ENCODE measurements around the gene ITGAV.

ITGAV gene

DNA sequence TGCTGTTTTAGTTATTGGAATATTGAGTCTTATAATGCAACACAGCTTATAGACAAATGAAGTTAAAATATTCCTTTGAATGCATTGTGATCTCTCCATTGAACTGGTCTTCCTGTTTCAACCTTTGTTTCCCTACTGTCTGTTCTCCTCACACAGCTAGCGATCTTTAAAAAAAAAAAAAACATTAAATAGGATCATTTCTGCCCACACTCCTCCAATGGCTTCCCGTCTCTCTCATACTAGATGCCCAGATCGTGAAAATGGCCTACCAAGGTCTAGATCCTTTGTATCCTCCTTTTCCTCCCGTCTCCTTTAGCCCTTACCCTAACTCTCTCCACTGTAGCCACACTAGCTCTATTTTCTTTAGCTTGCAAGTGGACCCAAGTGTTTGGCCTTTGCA, 106.4 kb downstream of the ITGAV start:
- H3K36me3 ChIP-seq (ENCODE audit: insufficient read depth, low read length): no peaks in the 10 kb centered on the region
- H4K20me1 ChIP-seq (ENCODE audit: insufficient read depth, low read length, poor library complexity, severe bottlenecking): no peaks in the 10 kb centered on the region
- no peaks in the 10 kb centered on the region for H3F3A ChIP-seq (ENCODE audit: low read depth)
- TF ChIP-seq, protein P1, sequence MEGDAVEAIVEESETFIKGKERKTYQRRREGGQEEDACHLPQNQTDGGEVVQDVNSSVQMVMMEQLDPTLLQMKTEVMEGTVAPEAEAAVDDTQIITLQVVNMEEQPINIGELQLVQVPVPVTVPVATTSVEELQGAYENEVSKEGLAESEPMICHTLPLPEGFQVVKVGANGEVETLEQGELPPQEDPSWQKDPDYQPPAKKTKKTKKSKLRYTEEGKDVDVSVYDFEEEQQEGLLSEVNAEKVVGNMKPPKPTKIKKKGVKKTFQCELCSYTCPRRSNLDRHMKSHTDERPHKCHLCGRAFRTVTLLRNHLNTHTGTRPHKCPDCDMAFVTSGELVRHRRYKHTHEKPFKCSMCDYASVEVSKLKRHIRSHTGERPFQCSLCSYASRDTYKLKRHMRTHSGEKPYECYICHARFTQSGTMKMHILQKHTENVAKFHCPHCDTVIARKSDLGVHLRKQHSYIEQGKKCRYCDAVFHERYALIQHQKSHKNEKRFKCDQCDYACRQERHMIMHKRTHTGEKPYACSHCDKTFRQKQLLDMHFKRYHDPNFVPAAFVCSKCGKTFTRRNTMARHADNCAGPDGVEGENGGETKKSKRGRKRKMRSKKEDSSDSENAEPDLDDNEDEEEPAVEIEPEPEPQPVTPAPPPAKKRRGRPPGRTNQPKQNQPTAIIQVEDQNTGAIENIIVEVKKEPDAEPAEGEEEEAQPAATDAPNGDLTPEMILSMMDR (conservative IDR thresholded peaks at IDR 0.05; ENCODE audit: low read length): no peak
- TF ChIP-seq EZH2phosphoT487 (IDR thresholded peaks at IDR 0.05; ENCODE audit: borderline replicate concordance): no peak
- no peak overlapping the region for H3K9ac ChIP-seq (ENCODE audit: low read depth, low read length, poor library complexity, severe bottlenecking)
- no peak overlapping the region for H3K4me2 ChIP-seq (ENCODE audit: low read depth, low read length, poor library complexity, severe bottlenecking)
- H3K79me2 ChIP-seq (ENCODE audit: insufficient read depth, low read length): no peaks in the 10 kb centered on the region
- no peak overlapping the region for H3K4me3 ChIP-seq (ENCODE audit: low read length, poor library complexity, severe bottlenecking)
- H2AFZ ChIP-seq (ENCODE audit: low read length): no peak overlapping the region; the same call in 1 of the 2 replicates
- H3K4me1 ChIP-seq (ENCODE audit: insufficient read depth, low read length, poor library complexity, severe bottlenecking): no peaks in the 10 kb centered on the region
- H3K27me3 ChIP-seq (ENCODE audit: insufficient read depth, low read length, poor library complexity, severe bottlenecking): no peaks in the 10 kb centered on the region
- no peaks in the 10 kb centered on the region for H3K9me3 ChIP-seq (ENCODE audit: insufficient read depth, low read depth, low read length)
- H3K9me2 ChIP-seq (replicated peaks; ENCODE audit: low read depth, low read length): no peaks in the 10 kb centered on the region

DNA sequence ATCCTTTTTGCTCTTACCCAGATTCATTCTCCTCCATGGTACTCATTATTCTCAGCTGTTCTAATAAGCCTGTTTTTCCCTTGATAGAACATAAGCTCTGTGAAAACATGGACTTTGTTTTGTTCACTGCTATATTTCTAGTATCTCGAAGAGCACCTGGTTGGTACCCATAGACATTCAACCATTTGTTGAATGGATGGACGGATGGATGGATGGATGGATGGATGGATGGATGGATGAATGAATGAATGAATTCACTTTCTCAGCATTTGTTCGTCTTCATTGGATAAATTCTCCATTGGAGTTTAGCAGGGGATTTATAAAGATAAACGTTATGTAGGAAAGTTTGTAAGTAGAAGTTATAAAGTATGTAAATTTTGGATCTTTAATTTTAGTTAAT, 106.9 kb downstream of the ITGAV start:
- no peak overlapping the region for H3K4me3 ChIP-seq (ENCODE audit: low read length, poor library complexity, severe bottlenecking)
- H3K9me3 ChIP-seq (ENCODE audit: insufficient read depth, low read depth, low read length): no peaks in the 10 kb centered on the region
- no peaks in the 10 kb centered on the region for H3K36me3 ChIP-seq (ENCODE audit: insufficient read depth, low read length)
- H3K27me3 ChIP-seq (ENCODE audit: insufficient read depth, low read length, poor library complexity, severe bottlenecking): no peaks in the 10 kb centered on the region
- no peaks in the 10 kb centered on the region for H3K79me2 ChIP-seq (ENCODE audit: insufficient read depth, low read length)
- no peaks in the 10 kb centered on the region for H3K4me1 ChIP-seq (ENCODE audit: insufficient read depth, low read length, poor library complexity, severe bottlenecking)
- no peak overlapping the region for H3K4me2 ChIP-seq (ENCODE audit: low read depth, low read length, poor library complexity, severe bottlenecking)
- TF ChIP-seq, protein P1 (conservative IDR thresholded peaks at IDR 0.05; ENCODE audit: low read length): no peak
- no peak for TF ChIP-seq EZH2phosphoT487 (IDR thresholded peaks at IDR 0.05; ENCODE audit: borderline replicate concordance)
- H4K20me1 ChIP-seq (ENCODE audit: insufficient read depth, low read length, poor library complexity, severe bottlenecking): no peaks in the 10 kb centered on the region
- no peaks in the 10 kb centered on the region for H3F3A ChIP-seq (ENCODE audit: low read depth)
- H2AFZ ChIP-seq (ENCODE audit: low read length): no peak overlapping the region
- no peaks in the 10 kb centered on the region for H3K9me2 ChIP-seq (replicated peaks; ENCODE audit: low read depth, low read length)
- no peak overlapping the region for H3K9ac ChIP-seq (ENCODE audit: low read depth, low read length, poor library complexity, severe bottlenecking)

- Histone ChIP-seq H3K9ac (ENCODE audit: low read depth, low read length, poor library complexity, severe bottlenecking) (no peak overlapping the region), H2AFZ (ENCODE audit: low read length) (no peak overlapping the region), H3K79me2 (ENCODE audit: insufficient read depth, low read length) (no peaks in the 10 kb centered on the region), H3K9me3 (ENCODE audit: insufficient read depth, low read depth, low read length) (no peaks in the 10 kb centered on the region), H4K20me1 (ENCODE audit: insufficient read depth, low read length, poor library complexity, severe bottlenecking) (no peaks in the 10 kb centered on the region), H3F3A (ENCODE audit: low read depth) (no peaks in the 10 kb centered on the region), H3K4me1 (ENCODE audit: insufficient read depth, low read length, poor library complexity, severe bottlenecking) (no peaks in the 10 kb centered on the region), H3K27me3 (ENCODE audit: insufficient read depth, low read length, poor library complexity, severe bottlenecking) (no peaks in the 10 kb centered on the region), H3K4me3 (ENCODE audit: low read length, poor library complexity, severe bottlenecking) (no peak overlapping the region), H3K9me2 (replicated peaks; ENCODE audit: low read depth, low read length) (no peaks in the 10 kb centered on the region), H3K4me2 (ENCODE audit: low read depth, low read length, poor library complexity, severe bottlenecking) (no peak overlapping the region), H3K36me3 (ENCODE audit: insufficient read depth, low read length) (no peaks in the 10 kb centered on the region)
- TF ChIP-seq, protein P1 (conservative IDR thresholded peaks at IDR 0.05; ENCODE audit: low read length): no peak
- no peak for TF ChIP-seq EZH2phosphoT487 (IDR thresholded peaks at IDR 0.05; ENCODE audit: borderline replicate concordance)
Measured at GRCh38 chr2:186697536-186697935, 107.7 kb downstream of the ITGAV start.
